ENCODE results near the gene OR4S1. TPM values are rescaled to one million over a fixed set of nuclear protein-coding genes. Genes with fewer than 3 reads are reported as not detected.
A peak's percentile ranks its signal among the peaks of the same experiment; 100 is the strongest.
"Not testable (repeated sequence)": the region's sequence is repeated elsewhere in the genome, so short reads cannot be mapped to it uniquely, and the experiment has no call there.

OR4S1 gene
- polyA plus RNA-seq (ENCODE audit: insufficient read length in 4 of 4) = not detected

GRCh38 chr11:48305923-48306322, at the start of gene OR4S1:
TSS of gene OR4S1 (plus strand) at chr11:48306223. CDS start at chr11:48306223, 0 bp downstream.
- no peak for DNase-seq (ENCODE audit: low read depth in 4 of 4, low spot score in 2 of 4)

GRCh38 chr11:48261600-48261999, 44.4 kb upstream of the OR4S1 start:
- no peak for DNase-seq (ENCODE audit: low read depth in 4 of 4, low spot score in 2 of 4)

GRCh38 chr11:48263423-48263911, 42.6 kb upstream of the OR4S1 start, which contains the start of gene OR4X1:
TSS of gene OR4X1 (plus strand) at chr11:48263861. CDS start at chr11:48263861, 0 bp downstream.
- no peak for DNase-seq (ENCODE audit: low read depth in 4 of 4, low spot score in 2 of 4)

- no peak for DNase-seq (ENCODE audit: low read depth in 4 of 4, low spot score in 2 of 4)
Measured at GRCh38 chr11:48270621-48271020, 35.4 kb upstream of the OR4S1 start.

GRCh38 chr11:48272606-48273005, 33.4 kb upstream of the OR4S1 start:
- DNase-seq (ENCODE audit: low read depth in 4 of 4, low spot score in 2 of 4) = no peak

- peak; percentile 6 to 34 (median 8) for DNase-seq (ENCODE audit: low read depth in 4 of 4, low spot score in 2 of 4)
Measured at GRCh38 chr11:48307760-48308386, 1.9 kb downstream of the OR4S1 start.

- DNase-seq (ENCODE audit: low read depth in 4 of 4, low spot score in 2 of 4) = not testable (repeated sequence)
Measured at GRCh38 chr11:48313590-48313989, 7.6 kb downstream of the OR4S1 start.

GRCh38 chr11:48319813-48320212, 13.8 kb downstream of the OR4S1 start:
- DNase-seq (ENCODE audit: low read depth in 4 of 4, low spot score in 2 of 4) = not testable (repeated sequence)

GRCh38 chr11:48324620-48325019, 18.6 kb downstream of the OR4S1 start, which contains the start of gene OR4C3:
TSS of gene OR4C3 (plus strand) at chr11:48324920. CDS start at chr11:48325022, 102 bp downstream.
- DNase-seq (ENCODE audit: low read depth in 4 of 4, low spot score in 2 of 4) = not testable (repeated sequence)

GRCh38 chr11:48341466-48341865, 35.4 kb downstream of the OR4S1 start:
- no peak for DNase-seq (ENCODE audit: low read depth in 4 of 4, low spot score in 2 of 4)

GRCh38 chr11:48342505-48342904, 36.5 kb downstream of the OR4S1 start:
- DNase-seq (ENCODE audit: low read depth in 4 of 4, low spot score in 2 of 4) = not testable (repeated sequence)

- DNase-seq (ENCODE audit: low read depth in 4 of 4, low spot score in 2 of 4) = not testable (repeated sequence)
Measured at GRCh38 chr11:48346286-48346685, 40.3 kb downstream of the OR4S1 start.

- no peak for DNase-seq (ENCODE audit: low read depth in 4 of 4, low spot score in 2 of 4)
Measured at GRCh38 chr11:48354013-48354412, 48.0 kb downstream of the OR4S1 start.

- DNase-seq (ENCODE audit: low read depth in 4 of 4, low spot score in 2 of 4) = no peak
Measured at GRCh38 chr11:48354677-48355076, 48.7 kb downstream of the OR4S1 start.

Other genes with a start within 250 kb of the OR4S1 start
- gene OR4B1, start 89.4 kb upstream of the OR4S1 start, polyA plus RNA-seq (ENCODE audit: insufficient read length in 4 of 4) = not detected
- not detected for gene OR4X2, start 61.1 kb upstream of the OR4S1 start, polyA plus RNA-seq (ENCODE audit: insufficient read length in 4 of 4)
- not detected for gene OR4X1, start 42.4 kb upstream of the OR4S1 start, polyA plus RNA-seq (ENCODE audit: insufficient read length in 4 of 4)
- not detected for gene OR4C3, start 18.7 kb downstream of the OR4S1 start, polyA plus RNA-seq (ENCODE audit: insufficient read length in 4 of 4)
- gene OR4C5, start 60.2 kb downstream of the OR4S1 start, polyA plus RNA-seq (ENCODE audit: insufficient read length in 4 of 4) = not detected
- gene OR4A47, start 182.6 kb downstream of the OR4S1 start, polyA plus RNA-seq (ENCODE audit: insufficient read length in 4 of 4) = not detected

All from left renal cortex interstitium (tissue), 4 donors.